Ovary (tissue), 3 donors: ENCODE data around the gene FAM234B.

Source experiments
- EP300 ChIP-seq: sonication (generic); formaldehyde crosslinking; IDR thresholded peaks from one replicate; pipeline ENCODE4 v1.6.1; 2017; ENCODE audit warnings: antibody characterized with exemption
- POLR2A ChIP-seq: fragments of 450-650 bp; IDR thresholded peaks from one replicate; pipeline ENCODE4 v1.6.1; 2017; ENCODE audit warnings: antibody characterized with exemption, mild to moderate bottlenecking, moderate library complexity
- TF ChIP-seq, protein P1 (sequence below), 3 donors: fragments of 450-650 bp in 2 of 3; fragments of 200-600 bp in 1 of 3; IDR thresholded peaks; one replicate each; pipeline versions ENCODE4 v1.5.1 to v1.8.0; 2016 to 2022; ENCODE audit warnings: antibody characterized with exemption in 3 of 3, mild to moderate bottlenecking in 1 of 3
- donor health status: DM: no; HTN: no; CAD: no.

DNA sequence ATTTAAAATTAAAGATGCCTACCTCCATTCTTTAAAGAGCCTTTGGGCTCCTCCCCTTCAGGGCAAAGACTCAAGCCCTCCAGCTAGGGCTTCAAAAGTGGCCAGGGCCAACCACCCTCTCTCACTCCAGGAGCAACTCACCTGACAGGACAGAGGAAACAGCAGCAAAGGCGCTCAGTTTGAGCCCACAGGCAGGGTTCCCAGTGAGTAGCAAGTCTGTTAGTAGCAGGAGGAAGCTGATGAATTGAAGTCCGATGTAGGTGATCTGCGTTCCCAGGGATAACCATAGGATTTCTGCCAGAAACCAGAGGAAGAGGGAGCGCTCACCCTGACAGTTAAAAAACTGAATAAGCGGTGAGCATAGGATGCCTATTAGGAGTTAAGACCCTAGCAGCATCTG is 43.6 kb downstream of the FAM234B start:
- TF ChIP-seq, protein P1, sequence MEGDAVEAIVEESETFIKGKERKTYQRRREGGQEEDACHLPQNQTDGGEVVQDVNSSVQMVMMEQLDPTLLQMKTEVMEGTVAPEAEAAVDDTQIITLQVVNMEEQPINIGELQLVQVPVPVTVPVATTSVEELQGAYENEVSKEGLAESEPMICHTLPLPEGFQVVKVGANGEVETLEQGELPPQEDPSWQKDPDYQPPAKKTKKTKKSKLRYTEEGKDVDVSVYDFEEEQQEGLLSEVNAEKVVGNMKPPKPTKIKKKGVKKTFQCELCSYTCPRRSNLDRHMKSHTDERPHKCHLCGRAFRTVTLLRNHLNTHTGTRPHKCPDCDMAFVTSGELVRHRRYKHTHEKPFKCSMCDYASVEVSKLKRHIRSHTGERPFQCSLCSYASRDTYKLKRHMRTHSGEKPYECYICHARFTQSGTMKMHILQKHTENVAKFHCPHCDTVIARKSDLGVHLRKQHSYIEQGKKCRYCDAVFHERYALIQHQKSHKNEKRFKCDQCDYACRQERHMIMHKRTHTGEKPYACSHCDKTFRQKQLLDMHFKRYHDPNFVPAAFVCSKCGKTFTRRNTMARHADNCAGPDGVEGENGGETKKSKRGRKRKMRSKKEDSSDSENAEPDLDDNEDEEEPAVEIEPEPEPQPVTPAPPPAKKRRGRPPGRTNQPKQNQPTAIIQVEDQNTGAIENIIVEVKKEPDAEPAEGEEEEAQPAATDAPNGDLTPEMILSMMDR (IDR thresholded peaks at IDR 0.05) = no peak
- TF ChIP-seq POLR2A = no peak
- TF ChIP-seq EP300 = no peak
